Loucy (cell line): Measurements from ENCODE around the gene CEP152.
"Not testable (repeated sequence)": the region's sequence is repeated elsewhere in the genome, so short reads cannot be mapped to it uniquely, and the experiment has no call there.

Source experiments
- CTCF ChIP-seq: fragments of 200-600 bp; sonication (generic); conservative IDR thresholded peaks from 2 replicates; pipeline ENCODE4 v1.5.1; 2014; ENCODE audit warnings: mild to moderate bottlenecking, antibody characterized with exemption, low read length
- EZH2phosphoT487 ChIP-seq: fragments of 200-600 bp; IDR thresholded peaks from 2 replicates; pipeline ENCODE4 v1.6.1; 2018; ENCODE audit warnings: antibody characterized with exemption, mild to moderate bottlenecking, moderate library complexity, borderline replicate concordance

DNA sequence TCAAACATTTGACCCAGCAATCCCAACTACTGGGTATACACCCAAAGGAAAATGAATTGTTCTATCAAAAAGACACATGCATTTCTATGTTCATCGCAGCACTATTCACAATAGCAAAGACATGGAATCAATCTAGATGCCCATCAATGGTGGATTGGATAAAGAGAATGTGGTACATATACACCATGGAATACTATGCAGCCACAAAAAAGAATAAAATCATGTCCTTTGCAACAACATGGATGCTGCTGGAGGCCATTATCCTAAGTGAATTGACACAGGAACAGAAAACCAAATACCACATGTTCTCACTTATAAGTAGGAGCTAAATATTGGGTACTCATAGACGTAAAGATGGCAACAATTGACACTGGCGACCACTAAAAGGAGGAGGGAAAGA lies 43.6 kb upstream of the CEP152 start:
- TF ChIP-seq CTCF, EZH2phosphoT487: not testable (repeated sequence)
